Upper lobe of left lung (tissue), 6 donors: Measurements from ENCODE around the gene TIMP1. TPM values are rescaled to one million over a fixed set of nuclear protein-coding genes. Genes with fewer than 3 reads are reported as not detected.

Source experiments
- ATAC-seq, 2 donors: fragments of 200-7000 bp; cut with Tn5 transposase; one replicate each; pipeline ENCODE4 v1.9.1; 2022; ENCODE audit warnings: mild to moderate bottlenecking in 2 of 2, moderate library complexity in 2 of 2; ENCODE audit not compliant: low FRiP score in 2 of 2
- DNase-seq, 2 donors: peaks; one replicate each; pipeline ENCODE4 v3.0.0-alpha.2; 2019 to 2020
- H3K27ac ChIP-seq, 4 donors: fragments of 200-600 bp; sonication (generic); one replicate each; pipeline ENCODE4 v1.5.1; 2016 to 2019
- H3K27me3 ChIP-seq, 4 donors: fragments of 200-600 bp; sonication (generic); one replicate each; pipeline ENCODE4 v1.5.1; 2017 to 2019
- H3K36me3 ChIP-seq, 4 donors: fragments of 200-600 bp; sonication (generic); one replicate each; pipeline ENCODE4 v1.5.1; 2016 to 2019
- H3K4me1 ChIP-seq, 4 donors: fragments of 200-600 bp; sonication (generic); one replicate each; pipeline ENCODE4 v1.5.1; 2018 to 2019
- H3K4me3 ChIP-seq, 4 donors: fragments of 200-600 bp; sonication (generic); one replicate each; pipeline ENCODE4 v1.5.1; 2017 to 2019; ENCODE audit warnings: mild to moderate bottlenecking in 2 of 4, moderate library complexity in 1 of 4
- H3K9me3 ChIP-seq, 4 donors: fragments of 200-600 bp; sonication (generic); one replicate each; pipeline ENCODE4 v1.5.1; 2018 to 2019
- EP300 ChIP-seq, 4 donors: sonication (generic); formaldehyde crosslinking; IDR thresholded peaks; one replicate each; pipeline ENCODE4 v1.5.1; 2017; ENCODE audit warnings: antibody characterized with exemption in 4 of 4, control low read depth in 2 of 4
- POLR2A ChIP-seq, 4 donors: fragments of 450-650 bp; IDR thresholded peaks; one replicate each; pipeline ENCODE4 v1.5.1; 2016 to 2017; ENCODE audit warnings: antibody characterized with exemption in 4 of 4, mild to moderate bottlenecking in 2 of 4
- POLR2AphosphoS5 ChIP-seq, 2 donors: sonication (generic); formaldehyde crosslinking; IDR thresholded peaks; one replicate each; pipeline ENCODE4 v1.5.1; 2017; ENCODE audit warnings: antibody characterized with exemption in 2 of 2
- WGBS, 2 donors: methylation state at CpG; one replicate each; pipeline ENCODE4 v1.1.5; 2017 to 2018; 5-methylcytosine and 5-hydroxymethylcytosine counted together
- small RNA-seq, 4 donors: library from RNA; depleted of rRNA; stranded (forward); fragments of <200 nt; gene quantifications; one replicate each; pipeline ENCODE3, GENCODE V24; 2016
- total RNA-seq, 6 donors: library from RNA; depleted of rRNA in 4 of 6; stranded (reverse); fragments of >200 nt in 4 of 6; gene quantifications; one replicate each; pipeline versions ENCODE4 v1.1.0 to v1.2.1, GENCODE V29; 2016 to 2021
- TF ChIP-seq, protein P1 (sequence below), 6 experiments: fragments of 450-650 bp in 4 of 6; fragments of 200-600 bp in 2 of 6; sonication (generic) in 2 of 6; IDR thresholded peaks; one replicate each; pipeline ENCODE4 v1.5.1; 2016 to 2019; ENCODE audit warnings: antibody characterized with exemption in 6 of 6
- donor health status: DM: no; HTN: no; CAD: no; lungs with moderate emphysema.
- donor health status: DM: no; HTN: yes; CAD: no; lungs with severe emphysema.

The TIMP1 gene
- total RNA-seq, 6 donors from 2014 or later: 54.5 to 420 (median 163) TPM

DNA sequence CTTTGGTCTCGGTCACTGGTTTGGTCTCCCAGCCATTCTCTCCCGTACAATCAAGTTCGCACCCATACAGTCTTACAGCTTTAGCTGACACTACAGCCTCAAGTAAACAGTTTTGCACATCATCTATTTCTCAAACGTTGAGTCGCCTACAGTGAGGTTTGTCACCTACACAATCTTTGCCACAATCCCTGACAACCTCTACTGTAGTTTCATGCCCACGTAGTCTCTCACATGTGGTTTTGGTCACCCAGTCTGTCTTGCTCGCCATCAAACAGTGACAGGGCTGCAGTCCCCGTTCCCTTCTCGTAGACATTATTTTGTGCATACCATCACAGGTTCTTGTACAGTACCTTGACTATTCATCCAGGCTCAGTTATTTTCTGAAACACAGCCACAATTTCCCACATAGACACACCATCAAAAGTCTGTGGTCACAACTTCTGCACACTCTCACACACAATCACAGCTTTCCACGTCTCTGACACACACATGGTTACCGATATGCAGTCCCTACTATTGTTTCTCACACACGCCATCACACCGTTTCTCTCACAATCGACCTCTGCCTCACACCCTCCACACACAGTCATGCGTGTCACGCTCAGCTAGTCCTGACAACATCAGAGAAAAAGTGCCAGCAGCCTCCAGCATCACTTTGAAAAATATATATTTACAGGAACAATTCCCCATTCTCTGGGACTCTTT, 52.8 kb downstream of the TIMP1 start:
- DNase-seq: no peak
- H3K36me3 ChIP-seq: peaks cover 0 to 40% (median 10%) of the 10 kb centered on the region in 4 donors

More for the DNA sequence above, 52.8 kb downstream of the TIMP1 start:
- no peak overlapping the region for H3K4me3 ChIP-seq
- no peak overlapping the region for H3K27ac ChIP-seq
- TF ChIP-seq EP300 (IDR thresholded peaks at IDR 0.05) (no peak), POLR2AphosphoS5 (IDR thresholded peaks at IDR 0.05) (no peak), POLR2A (IDR thresholded peaks at IDR 0.05) (no peak)
- TF ChIP-seq, protein P1, sequence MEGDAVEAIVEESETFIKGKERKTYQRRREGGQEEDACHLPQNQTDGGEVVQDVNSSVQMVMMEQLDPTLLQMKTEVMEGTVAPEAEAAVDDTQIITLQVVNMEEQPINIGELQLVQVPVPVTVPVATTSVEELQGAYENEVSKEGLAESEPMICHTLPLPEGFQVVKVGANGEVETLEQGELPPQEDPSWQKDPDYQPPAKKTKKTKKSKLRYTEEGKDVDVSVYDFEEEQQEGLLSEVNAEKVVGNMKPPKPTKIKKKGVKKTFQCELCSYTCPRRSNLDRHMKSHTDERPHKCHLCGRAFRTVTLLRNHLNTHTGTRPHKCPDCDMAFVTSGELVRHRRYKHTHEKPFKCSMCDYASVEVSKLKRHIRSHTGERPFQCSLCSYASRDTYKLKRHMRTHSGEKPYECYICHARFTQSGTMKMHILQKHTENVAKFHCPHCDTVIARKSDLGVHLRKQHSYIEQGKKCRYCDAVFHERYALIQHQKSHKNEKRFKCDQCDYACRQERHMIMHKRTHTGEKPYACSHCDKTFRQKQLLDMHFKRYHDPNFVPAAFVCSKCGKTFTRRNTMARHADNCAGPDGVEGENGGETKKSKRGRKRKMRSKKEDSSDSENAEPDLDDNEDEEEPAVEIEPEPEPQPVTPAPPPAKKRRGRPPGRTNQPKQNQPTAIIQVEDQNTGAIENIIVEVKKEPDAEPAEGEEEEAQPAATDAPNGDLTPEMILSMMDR (IDR thresholded peaks at IDR 0.05): no peak
- no peak for ATAC-seq
- no peaks in the 10 kb centered on the region for H3K27me3 ChIP-seq
- H3K4me1 ChIP-seq: peaks cover 0 to under 1% (median 0%) of the 10 kb centered on the region in 4 donors
- 84 to 88% methylated on average over 16 of the region's 16 CpGs for WGBS, 2 donors
- peaks cover 0 to 13% (median 0%) of the 10 kb centered on the region in 4 donors for H3K9me3 ChIP-seq

Small RNAs within 50 kb of the gene (small RNA-seq; reads per million reads assigned to genes)
- gene MIR4769: 0 reads per million in 4 donors

Other genes with a start within 250 kb of the TIMP1 start
- 1 to 10 TPM in 2 of 6 donors, under 1 TPM in 1, not detected in 3; 0.15 to 1.9 (median 1.0) TPM for gene ZNF157, start 211.9 kb upstream of the TIMP1 start, total RNA-seq
- 10 to 100 TPM in 3 of 6 donors, 1 to 10 TPM in 3; 3.4 to 35.6 (median 10.2) TPM for gene ZNF41, start 99.2 kb upstream of the TIMP1 start, total RNA-seq
- gene ARAF, start 21.2 kb upstream of the TIMP1 start, total RNA-seq: 100 to 1,000 TPM in 2 of 6 donors, 10 to 100 TPM in 4; 42.0 to 104 (median 85.2) TPM
- gene SYN1, start 37.4 kb downstream of the TIMP1 start, total RNA-seq: 10 to 100 TPM in 1 of 6 donors, 1 to 10 TPM in 1, under 1 TPM in 4; 0.20 to 11.5 (median 0.56) TPM
- 10 to 100 TPM in 5 of 6 donors, 1 to 10 TPM in 1; 9.1 to 40.6 (median 14.1) TPM for gene CFP, start 47.5 kb downstream of the TIMP1 start, total RNA-seq
- gene ELK1, start 68.1 kb downstream of the TIMP1 start, total RNA-seq: 10 to 100 TPM; 11.5 to 30.4 (median 21.5) TPM
- gene UXT, start 76.7 kb downstream of the TIMP1 start, total RNA-seq: 10 to 100 TPM; 23.0 to 90.6 (median 75.2) TPM